CD4-positive, alpha-beta T cell treated with Interferon gamma for 1 hour (primary cell): Measurements from ENCODE around the gene RAB27A.
"Not testable (repeated sequence)": the region's sequence is repeated elsewhere in the genome, so short reads cannot be mapped to it uniquely, and the experiment has no call there.

Experiments
- DNase-seq: peaks from one replicate; pipeline ENCODE4 v3.0.0-alpha.2; 2020

Gene RAB27A

DNA sequence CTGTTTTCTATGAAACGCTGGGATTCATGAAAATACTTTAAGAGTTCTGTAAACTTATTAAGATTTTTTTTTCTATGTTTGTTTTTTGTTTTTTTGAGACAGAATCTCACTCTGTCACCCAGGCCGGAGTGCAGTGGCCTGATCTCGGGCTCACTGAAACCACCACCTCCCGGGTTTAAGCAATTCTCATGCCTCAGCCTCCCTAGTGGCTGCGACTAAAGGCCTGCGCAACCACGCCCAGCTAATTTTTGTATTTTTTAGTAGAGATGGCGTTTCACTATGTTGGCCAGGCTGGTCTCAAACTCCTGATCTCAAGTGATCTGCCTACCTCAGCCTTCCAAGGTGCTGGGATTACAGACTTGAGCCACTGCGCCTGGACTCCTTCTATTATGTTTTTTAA, 39.7 kb downstream of the RAB27A start:
- DNase-seq = not testable (repeated sequence)

DNA sequence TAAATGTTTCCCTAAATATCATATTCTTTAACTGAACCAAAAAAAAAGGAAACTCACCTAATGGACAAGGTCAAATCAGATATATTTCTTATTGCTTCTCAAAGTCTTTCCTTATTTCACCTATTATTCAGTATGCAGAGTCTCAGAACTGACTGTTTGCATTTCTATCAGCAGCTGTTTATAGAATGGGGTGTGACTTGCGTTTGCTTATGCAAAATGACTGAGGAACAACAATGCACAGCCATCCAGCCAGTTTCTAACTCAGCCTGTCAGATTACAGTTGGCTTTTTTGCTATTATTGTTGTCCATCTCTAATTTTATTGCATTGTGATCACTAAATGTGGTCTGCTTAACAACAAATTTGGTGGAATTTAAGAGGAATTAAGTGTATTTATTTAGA, 40.7 kb downstream of the RAB27A start:
- no peak for DNase-seq

DNA sequence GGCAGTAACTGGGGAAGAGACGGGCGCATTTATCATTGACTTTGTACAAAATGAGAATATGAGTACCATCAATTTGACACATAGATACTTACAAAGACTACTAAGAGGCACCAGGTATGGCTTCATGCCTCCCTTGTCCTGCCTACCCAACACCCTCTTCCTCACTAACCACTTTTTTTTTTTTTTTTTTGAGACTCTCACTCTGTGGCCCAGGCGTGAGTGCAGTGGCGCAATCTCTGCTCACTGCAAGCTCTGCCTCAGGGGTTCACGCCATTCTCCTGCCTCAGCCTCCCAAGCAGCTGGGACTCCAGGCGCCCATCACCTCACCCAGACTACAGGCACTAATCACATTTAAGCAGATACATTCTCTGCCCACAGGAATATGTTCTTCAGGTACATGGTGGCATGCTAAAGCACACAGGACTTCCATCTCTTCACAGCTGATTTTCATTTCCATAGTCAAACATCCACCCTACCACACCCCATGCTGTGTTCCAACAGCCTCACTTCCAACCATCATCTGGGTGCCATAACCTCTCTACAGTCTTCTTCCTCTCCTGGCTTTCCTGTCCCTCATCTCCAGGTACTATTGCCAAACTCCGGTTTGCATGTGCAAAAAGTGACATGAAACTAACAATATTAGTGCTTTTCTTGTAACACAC, 41.7 kb downstream of the RAB27A start:
- peak; percentile 22 for DNase-seq

DNA sequence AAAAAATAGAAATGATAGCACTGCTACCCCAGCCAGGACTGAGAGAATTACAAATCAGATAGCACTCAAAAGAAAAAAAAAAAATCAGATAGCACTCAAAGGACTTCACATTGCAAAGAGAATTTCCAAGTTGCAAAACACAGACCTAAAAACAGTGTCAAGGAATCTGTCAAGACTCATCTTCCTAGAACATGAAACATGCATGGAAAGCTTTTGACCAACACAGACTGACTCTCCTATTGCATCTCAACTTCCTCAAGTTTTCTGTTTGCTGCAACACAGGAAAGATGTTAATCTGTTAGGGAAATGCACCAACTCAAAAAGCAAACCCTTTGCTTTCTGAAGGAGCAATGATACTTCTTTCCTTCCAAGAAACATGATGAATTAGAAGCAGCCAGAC, 42.3 kb downstream of the RAB27A start:
- DNase-seq = no peak

DNA sequence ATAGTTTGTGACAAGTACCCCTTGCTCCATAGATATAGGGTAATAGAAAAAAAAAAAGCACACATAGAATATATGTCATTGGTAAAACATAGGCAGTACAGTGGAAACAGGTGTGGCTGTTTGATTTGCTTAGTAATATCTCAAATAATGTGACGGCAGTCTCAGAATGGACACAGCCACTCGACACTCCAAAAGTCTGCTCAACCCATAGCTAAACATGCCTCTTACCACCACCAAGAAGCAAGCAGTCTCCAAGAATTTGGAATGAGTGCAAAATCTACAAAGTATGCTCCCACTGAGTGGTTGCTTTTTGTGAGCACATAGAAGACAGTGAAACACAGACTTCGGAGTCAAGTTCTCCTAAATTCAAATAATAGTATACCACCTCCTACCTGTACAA, 43.0 kb downstream of the RAB27A start:
- no peak for DNase-seq

DNA sequence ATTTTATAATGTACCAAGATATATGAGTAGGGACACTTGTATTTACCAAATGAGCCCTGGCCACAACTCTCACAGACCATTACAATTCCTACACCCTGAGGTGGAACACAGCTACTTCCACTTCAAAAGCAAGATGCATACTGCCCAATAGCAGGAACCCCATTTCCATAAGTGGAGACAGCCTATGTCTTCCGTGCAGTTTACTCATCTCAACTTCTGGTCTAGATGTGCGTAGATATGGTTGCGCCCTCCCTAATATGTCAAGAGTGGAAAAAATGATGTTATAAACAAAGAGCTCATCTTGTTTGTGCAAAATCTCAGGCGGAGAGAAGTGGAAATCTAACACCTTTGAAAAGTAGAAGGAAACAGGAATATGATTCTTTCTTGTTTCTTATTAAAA, 44.6 kb downstream of the RAB27A start:
- no peak for DNase-seq

DNA sequence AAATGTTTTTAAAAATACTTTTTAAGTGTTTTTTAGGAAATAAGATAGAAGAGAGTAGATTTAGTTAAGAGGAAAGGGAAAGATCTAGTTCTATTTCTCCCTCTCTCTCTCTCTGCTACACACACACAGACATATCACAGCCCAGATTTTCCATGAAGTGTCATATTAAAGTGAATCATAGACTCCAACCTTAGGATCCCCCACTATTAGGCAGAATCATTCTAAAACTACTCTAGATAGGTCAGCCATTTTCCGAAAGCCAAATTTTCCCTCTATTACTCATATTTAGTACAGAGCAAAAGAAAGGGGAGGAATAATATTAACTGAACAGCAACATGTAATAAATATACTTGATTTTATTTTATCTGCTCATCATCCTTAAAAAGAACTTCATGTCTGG, 47.7 kb downstream of the RAB27A start:
- DNase-seq = no peak

DNA sequence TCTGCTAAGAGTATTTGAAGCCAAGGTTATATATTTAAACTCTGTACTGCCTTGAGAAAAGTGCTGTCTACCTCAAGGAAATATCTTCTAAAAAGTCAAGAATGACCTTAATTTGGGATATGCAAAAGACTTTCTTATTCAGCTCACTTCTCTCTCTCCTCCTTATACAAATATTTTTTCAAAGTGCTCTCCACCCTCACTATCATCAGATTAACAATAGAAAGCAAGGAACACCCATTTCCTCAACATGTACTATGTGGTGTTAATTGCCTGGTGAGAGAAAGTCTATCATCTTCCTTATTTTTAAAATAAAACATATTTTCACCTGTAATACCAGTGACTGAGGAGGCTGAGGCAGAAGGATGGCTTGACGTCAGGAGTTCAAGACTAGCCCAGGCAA, 48.4 kb downstream of the RAB27A start:
- DNase-seq = no peak

DNA sequence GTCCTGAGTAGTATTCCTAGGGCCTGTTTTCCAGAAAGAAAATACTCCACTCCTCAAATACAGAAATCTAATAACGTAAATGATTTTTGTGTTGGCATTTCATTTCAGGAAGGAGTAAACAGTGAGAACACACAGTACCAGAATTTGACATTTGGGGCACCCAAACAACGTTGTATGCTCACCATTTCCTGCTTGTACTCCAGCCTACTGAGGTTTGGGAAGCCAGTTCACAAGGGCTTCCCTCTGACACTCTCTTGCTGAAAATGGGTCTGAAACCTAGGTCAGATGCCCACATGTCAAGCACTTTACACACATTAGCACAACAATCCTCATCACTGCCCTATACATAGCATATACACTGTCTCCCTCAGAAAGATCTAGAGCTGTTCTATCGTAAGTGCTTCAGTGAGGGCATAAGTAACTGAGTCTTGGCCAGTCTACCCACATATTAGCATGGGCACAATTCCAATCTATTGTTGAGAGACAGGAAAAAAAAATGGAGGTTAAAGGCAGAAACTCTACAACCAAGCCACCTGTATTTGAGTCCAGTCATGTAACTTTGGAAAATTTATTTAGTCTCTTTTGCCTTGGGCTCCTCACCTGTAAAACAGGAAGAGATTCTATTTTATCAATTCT, 49.4 kb downstream of the RAB27A start:
- DNase-seq = no peak

DNA sequence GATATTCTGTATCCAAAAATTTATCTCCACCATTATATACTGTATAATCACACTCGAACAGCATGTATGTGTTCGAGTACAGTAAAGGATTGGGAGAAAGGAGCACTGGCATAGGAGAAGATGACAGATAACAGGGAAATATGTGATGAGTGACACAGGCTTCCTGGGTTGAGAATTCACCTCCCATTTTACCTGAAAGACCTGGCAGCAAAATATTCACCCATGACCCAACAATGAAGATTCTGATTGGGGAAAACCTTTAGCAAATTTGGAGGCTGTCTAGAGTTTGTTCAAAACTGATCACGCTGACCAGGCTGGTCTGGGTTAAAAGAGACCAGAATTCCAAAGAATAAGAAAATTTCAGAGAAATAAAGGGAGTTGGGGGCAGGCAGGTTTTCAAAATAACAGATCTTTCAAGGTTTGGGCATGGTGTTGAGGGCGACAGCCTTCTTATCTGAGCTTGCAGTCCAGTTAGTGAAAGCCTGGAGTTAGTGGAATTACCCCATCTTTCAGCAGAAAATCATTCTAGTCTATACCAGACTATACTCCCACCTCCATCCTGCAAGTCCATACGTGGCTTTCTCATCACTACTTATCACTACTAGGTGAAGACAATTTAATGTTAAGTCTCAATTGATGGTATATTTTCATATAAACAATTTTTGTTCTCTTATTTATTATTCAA, 50.0 kb downstream of the RAB27A start:
- DNase-seq = no peak

DNA sequence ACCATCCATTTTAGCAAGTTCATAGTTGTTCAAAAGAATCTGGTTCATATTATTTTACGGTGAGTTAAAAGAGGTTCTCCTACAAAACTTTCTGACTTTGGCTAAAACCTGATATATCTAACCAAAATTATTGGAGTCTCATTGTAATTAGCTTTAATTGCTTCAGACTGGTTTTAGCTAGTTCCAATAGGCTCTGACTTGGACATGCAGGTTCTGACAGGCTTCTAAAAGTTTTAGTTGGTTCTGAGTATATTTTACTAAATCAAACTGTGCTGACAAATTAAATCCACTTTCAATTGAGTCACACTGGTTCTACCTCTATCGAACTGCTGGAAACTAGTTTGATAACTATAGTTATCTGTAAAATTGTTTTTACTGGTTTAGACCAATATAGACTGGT, 50.7 kb downstream of the RAB27A start:
- no peak for DNase-seq

DNA sequence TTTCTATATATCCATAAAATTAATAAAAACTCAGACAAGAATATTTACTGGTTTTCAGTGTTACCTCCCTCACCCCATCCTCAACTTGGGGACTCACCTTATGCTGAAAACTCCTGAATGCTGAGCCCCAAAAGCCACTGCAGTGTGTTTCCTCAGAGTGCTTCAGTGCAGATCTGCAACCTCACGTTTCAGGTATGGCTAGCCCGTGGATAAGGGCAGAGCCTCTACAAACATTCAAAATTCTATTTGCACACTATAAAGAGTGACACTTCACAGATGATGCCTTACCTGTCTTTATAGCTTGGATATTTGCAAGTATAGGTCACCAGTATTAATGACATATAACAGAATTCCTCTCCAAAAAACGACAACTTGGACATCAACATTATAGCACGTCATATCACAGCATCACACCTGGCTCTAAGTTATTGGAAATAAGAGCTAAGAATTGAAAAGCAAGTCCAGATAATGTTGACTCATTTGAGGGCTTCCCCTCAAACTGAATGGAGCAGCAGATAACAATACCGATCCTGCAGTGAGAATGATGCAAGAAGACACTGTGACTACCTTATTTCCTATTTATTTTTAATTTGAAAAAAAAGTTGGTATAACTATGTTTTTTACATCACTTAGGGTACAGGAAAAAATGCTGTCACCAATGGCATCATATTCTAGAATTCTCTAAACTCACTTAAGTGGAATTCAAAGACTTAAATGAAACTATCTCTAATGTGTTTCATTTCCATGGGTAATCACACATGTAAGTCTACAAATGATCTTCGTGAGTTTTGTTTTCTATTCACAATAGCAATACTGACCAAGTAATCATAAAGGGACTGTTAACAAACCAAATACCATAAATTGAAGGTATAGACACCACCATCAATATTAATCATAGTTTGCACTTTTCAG, 52.1 kb downstream of the RAB27A start:
- no peak for DNase-seq

DNA sequence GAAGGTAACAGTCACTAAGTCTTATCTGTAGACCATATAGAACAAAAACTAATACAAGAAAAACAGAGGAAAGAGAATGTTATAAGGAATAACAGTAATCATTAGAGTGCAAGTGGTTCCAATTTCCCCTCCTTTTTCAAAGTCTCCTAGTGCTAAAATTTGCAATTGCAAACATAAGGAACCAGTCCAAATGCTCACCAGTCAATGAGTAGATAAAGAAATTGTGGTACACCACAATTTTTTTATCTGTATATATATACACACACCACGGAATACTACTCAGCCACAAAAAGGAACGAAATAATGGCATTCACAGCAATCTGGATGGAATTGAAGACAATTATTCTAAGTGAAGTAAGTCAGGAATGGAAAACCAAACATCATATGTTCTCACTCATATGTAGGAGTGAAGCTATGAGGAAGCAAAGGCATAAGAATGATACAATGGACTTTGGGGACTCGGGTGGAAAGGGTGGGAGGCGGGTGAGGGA, 54.0 kb downstream of the RAB27A start:
- no peak for DNase-seq

DNA sequence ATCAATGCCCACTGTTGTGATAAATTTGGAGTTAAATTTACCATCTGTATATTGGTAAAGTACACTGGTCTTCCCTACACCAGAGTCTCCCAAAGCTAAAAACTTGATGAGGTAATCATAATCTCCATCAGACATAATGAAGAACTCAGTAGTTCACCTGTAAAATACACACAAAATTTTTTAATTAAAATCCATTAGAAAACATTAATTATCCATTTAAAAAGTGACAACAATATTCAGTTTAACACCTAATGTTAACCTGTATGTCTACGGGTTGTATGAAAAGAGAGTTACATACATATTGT, 54.9 kb downstream of the RAB27A start:
- no peak for DNase-seq

DNA sequence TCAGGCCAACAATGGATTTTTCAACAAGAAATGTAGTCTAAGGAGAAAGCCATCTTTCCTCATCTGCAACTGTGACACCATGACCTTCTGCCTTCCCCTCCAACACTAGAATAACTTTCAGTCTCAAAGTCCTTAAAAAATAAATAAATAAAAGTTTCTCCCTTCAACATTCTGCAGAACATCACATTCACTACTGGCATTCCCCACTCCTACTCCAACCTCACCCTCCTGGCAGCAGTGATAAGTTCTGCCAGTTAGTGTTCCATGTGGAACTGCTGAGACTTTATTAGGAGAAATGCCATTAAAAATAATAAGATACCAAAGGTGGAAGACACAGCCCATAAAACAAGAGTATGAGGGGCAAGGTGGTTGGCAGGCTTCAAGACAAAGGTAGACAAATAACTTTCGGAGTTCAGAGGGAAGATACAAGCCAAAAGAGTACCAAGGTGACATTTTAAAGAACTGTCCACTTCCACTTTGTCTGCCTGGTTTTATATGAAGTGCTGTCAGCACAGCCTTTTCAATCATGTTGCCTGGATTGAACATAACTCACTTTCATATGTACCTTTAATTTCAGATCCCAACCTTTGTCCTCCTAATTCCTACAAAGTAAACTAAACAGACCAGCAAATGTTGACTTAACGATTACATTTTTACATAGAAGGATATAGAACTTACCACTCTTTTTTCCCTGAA, 55.4 kb downstream of the RAB27A start:
- no peak for DNase-seq

DNA sequence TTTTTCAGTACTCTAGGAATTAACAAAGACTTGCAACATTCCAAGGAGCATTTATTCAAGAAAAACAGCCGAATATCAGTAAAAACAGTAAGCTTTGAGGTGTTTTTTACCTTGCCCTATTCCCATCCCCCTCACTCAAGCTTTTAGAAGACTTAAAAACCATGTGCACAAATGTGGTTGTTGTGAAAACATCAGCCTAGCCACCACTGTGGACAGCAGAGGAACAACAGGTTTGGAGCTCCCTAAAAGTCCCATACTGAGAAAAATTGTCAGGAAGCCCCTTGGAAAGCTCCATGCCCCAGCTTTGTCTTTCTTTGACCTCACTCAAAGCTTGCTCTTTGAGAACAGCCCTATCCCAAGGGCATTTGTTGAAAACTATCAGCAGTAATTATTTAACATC, 58.2 kb downstream of the RAB27A start:
- DNase-seq = no peak

DNA sequence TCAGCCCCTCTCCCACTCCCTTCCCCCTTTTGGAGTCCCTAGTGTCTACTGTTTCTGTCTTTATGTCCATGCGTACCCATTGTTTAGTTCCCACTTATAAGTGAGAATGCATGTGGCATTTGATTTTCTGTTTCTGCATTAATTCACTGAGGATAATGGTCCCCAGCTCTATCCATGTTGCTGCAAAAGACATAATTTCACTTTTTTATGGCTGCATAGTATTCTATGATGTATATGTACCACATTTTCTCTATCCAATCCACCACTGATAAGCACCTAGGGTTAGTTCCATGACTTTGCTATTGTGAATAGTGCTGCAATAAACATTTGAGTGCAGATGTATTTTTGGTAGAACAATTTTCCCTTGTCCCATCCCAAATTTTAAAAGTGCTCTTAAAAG, 58.7 kb downstream of the RAB27A start:
- DNase-seq = no peak

DNA sequence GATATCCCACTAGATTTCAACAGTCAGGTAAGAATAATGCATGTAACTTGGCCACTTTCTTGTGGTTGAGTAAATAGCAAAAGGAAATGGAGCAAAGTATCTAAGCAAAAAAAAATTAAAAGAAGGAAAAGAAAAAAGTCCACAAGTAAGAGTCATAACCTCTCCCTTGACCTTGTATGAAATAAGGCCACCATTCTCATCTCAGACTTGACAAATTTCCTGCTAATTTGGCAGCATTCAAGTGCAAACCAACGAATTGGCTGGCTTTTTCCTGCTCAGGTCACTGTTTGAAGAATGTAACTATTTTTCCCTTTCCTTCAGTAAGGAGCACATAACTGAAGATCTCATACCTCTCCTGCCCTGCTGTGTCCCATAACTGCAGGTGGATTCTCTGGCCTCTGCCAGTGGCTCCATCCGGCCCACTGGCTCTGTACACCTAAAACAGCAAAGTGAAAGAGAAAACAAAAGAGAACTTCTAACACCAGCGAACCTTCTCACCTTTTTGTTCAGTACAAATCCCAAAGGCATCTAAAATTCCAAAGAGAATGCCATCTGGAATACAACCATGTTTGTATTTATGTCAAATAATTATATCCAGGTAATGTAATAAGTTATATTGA, 59.5 kb downstream of the RAB27A start:
- no peak for DNase-seq

DNA sequence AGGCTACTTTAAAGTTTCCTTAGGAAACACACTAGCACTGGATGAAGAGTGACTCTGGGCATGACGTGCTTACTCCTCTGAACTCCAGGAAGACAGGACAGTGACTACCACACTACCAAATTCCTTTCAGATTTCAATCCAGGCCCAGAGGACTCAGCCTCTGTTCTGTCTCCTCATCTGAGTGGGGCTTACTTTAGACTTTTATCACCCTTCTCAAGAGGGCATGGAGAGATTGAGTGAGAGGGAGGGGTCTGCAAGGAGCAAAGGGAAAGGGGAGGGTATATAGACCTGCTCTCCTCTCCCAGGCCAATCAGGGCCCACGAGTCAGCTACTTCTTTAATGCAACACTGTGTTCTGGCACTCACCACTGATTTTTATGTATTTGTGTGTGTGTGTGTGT, 63.5 kb downstream of the RAB27A start:
- no peak for DNase-seq

DNA sequence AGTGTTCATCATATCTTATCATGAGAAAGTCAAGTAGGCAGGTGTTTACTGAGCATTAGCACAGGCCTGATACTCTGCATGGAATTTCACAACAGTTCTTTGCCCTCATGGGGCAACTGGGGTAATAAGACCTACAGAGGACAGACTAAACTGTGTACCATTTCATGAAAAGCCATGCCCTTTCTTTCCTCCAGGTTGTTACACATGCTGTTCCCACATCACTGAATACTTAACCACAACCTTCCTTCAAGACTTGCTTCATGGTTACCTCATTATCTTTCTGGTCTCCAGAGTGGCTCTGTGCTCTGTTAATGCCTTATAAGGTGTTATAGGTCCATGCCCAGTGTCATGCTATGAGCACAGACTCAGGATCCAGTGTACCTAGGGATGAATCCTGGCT, 64.7 kb downstream of the RAB27A start:
- no peak for DNase-seq

DNA sequence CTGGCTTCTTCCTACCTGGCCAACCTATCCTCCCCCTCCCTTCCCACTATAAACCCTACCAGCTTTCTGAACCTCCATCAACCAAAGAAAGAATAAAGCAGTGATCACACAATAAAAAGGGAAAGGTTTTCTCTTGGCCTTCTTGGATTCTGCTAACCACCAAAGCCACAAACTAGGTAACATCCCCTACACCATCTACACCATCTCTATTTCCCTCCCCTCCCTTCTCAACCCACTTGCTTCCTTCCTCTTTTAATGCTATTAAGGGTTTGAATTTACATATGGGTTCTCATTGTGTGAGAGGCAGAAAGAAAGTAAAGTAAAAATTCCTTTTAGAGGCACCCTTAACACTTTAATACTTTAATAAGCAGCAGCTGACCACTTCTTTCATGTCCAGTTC, 67.0 kb downstream of the RAB27A start:
- DNase-seq = no peak
